ENCODE measurements around the gene SELENOW.

DNA sequence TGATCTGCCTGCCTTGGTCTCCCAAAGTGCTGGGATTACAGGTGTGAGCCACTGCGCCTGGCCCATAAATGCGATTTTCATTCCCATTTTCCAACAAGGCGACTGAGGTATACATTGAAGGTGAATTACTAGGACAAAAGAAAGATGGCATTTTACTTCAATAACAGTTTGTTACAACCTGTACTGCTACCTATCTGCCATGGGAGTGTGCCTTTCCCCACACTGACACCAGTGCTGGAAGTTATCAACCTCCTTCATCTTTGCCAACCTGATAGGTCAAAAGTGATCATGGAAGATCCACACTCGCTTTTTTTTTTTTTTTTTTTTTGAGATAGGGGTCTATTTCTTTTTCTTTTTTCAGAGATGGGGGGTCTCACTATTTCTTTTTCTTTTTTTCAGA lies 54.2 kb downstream of the SELENOW start:
- no peak for TF ChIP-seq SUZ12 (IDR thresholded peaks at IDR 0.05; ENCODE audit: extremely low read depth, insufficient read depth, insufficient read length)
- TF ChIP-seq ZNF274 (IDR thresholded peaks at IDR 0.05; ENCODE audit: low read depth, low read length) = no peak
- TF ChIP-seq YY1 (IDR thresholded peaks at IDR 0.05; ENCODE audit: insufficient read depth, insufficient read length) = no peak

All from NT2/D1 (cell line).